GM12891 (cell line): ENCODE results near the gene RAB5IF.

ENCODE experiments used
- PAX5 ChIP-seq: IDR thresholded peaks from 2 replicates; pipeline ENCODE4 v1.6.1; 2011; ENCODE audit warnings: low read length, moderate library complexity, mild to moderate bottlenecking; ENCODE audit not compliant: insufficient read depth, severe bottlenecking
- POLR2A ChIP-seq: IDR thresholded peaks from 2 replicates; pipeline ENCODE4 v1.6.1; 2011; ENCODE audit warnings: low read depth, low read length, control low read depth
- POLR2AphosphoS5 ChIP-seq: IDR thresholded peaks from 2 replicates; pipeline ENCODE4 v1.6.1; 2011; ENCODE audit warnings: low read depth, low read length, control low read depth
- POU2F2 ChIP-seq: IDR thresholded peaks from 2 replicates; pipeline ENCODE4 v1.6.1; 2011; ENCODE audit warnings: low read depth, mild to moderate bottlenecking, control low read depth, low read length, moderate library complexity
- SPI1 ChIP-seq: IDR thresholded peaks from 2 replicates; pipeline ENCODE4 v1.6.1; 2011; ENCODE audit warnings: low read depth, low read length, control low read depth
- TAF1 ChIP-seq: IDR thresholded peaks from 2 replicates; pipeline ENCODE4 v1.6.1; 2011; ENCODE audit warnings: low read depth, low read length, control low read depth

- TF ChIP-seq POLR2A (no peak), POU2F2 (no peak), POLR2AphosphoS5 (no peak), PAX5 (no peak), TAF1 (no peak), SPI1 (no peak)
Measured at GRCh38 chr20:36641506-36641843, 35.9 kb downstream of the RAB5IF start.
